Karpas-422 (cell line): ENCODE measurements around the gene OPN1LW. TPM values are rescaled to one million over a fixed set of nuclear protein-coding genes. Genes with fewer than 3 reads are reported as not detected.
"Not testable (repeated sequence)": the region's sequence is repeated elsewhere in the genome, so short reads cannot be mapped to it uniquely, and the experiment has no call there.

Source experiments
- DNase-seq: peaks from one replicate; pipeline ENCODE4 v3.0.0-alpha.2; 2015
- H2AFZ ChIP-seq: fragments of 200-600 bp; sonication (generic); 2 replicates; pipeline ENCODE4 v1.6.1; 2014; ENCODE audit warnings: antibody characterized with exemption, low read length, mixed read lengths
- H3K27ac ChIP-seq: fragments of 200-600 bp; sonication (generic); 2 replicates; pipeline ENCODE4 v1.5.1; 2014; ENCODE audit warnings: mild to moderate bottlenecking, low read length, moderate library complexity
- H3K27me3 ChIP-seq: fragments of 200-600 bp; sonication (generic); 2 replicates; pipeline ENCODE4 v1.6.1; 2014; ENCODE audit warnings: low read length, mixed read lengths
- H3K36me3 ChIP-seq: fragments of 200-600 bp; sonication (generic); 2 replicates; pipeline ENCODE4 v1.6.1; 2014; ENCODE audit warnings: low read length, mixed read lengths; ENCODE audit not compliant: insufficient read depth
- H3K4me1 ChIP-seq: fragments of 200-600 bp; sonication (generic); 2 replicates; pipeline ENCODE4 v1.6.1; 2014; ENCODE audit warnings: mild to moderate bottlenecking, low read length, mixed read lengths
- H3K4me2 ChIP-seq: fragments of 200-600 bp; sonication (generic); 2 replicates; pipeline ENCODE4 v1.6.1; 2014; ENCODE audit warnings: low read length, low read depth, mild to moderate bottlenecking; ENCODE audit not compliant: poor library complexity, severe bottlenecking
- H3K4me3 ChIP-seq: fragments of 200-600 bp; sonication (generic); 2 replicates; pipeline ENCODE4 v1.5.1; 2014; ENCODE audit warnings: mild to moderate bottlenecking, antibody characterized with exemption, low read length, mixed read lengths
- H3K79me2 ChIP-seq: fragments of 200-600 bp; sonication (generic); 2 replicates; pipeline ENCODE4 v1.6.1; 2014; ENCODE audit warnings: mild to moderate bottlenecking, low read length, mixed read lengths
- H3K9ac ChIP-seq: fragments of 200-600 bp; sonication (generic); 2 replicates; pipeline ENCODE4 v1.6.0; 2014; ENCODE audit warnings: low read length
- H3K9me2 ChIP-seq: fragments of 200-600 bp; sonication (generic), shearing (Covaris generic); replicated peaks from 2 replicates; pipeline ENCODE4 v1.6.0; 2014; ENCODE audit warnings: mild to moderate bottlenecking, low read length, moderate library complexity; ENCODE audit not compliant: insufficient read depth
- H3K9me3 ChIP-seq: fragments of 300-700, 200-600 bp; sonication (generic); 2 replicates; pipeline ENCODE4 v1.6.1; 2014; ENCODE audit warnings: low read length, mixed read lengths
- H4K20me1 ChIP-seq: fragments of 200-600 bp; sonication (generic); 2 replicates; pipeline ENCODE4 v1.6.1; 2014; ENCODE audit warnings: mild to moderate bottlenecking, antibody characterized with exemption, low read length, low read depth; ENCODE audit not compliant: insufficient read depth
- total RNA-seq: library from RNA; depleted of rRNA; stranded (reverse); fragments of >200 nt; shearing (Covaris generic); gene quantifications from 2 replicates; pipeline ENCODE4 v1.2.3, GENCODE V29; 2014; ENCODE audit warnings: low replicate concordance

OPN1LW gene
- total RNA-seq, 1 experiment from 2014 or later: not detected

DNA sequence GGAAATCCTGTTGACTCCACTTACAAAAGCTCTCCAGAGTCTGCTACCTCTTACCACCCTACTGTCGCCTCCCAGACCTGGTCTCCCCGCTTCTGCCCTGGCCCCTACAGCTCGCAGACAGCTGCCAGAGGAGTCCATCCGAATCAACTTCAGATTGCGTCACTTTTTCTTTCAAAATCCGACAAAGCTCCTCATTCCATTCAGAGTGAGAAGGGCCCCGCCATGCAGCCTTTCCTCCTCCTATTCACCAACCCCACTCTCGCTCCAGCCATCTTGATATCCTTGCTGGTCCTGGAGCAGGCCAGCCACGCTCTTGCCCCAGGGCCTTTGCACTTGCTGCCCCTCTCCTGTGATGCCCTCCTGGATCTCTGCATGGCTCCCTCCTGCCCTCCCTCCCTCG lies 5.2 kb upstream of the OPN1LW start:
- no peak overlapping the region for H3K4me3 ChIP-seq
- no peak overlapping the region for H2AFZ ChIP-seq
- no peak for DNase-seq
- no peak overlapping the region for H3K27ac ChIP-seq
- H3K36me3 ChIP-seq: no peaks in the 10 kb centered on the region
- H3K4me2 ChIP-seq: no peak overlapping the region
- H3K4me1 ChIP-seq: no peaks in the 10 kb centered on the region
- H3K9me2 ChIP-seq: no peaks in the 10 kb centered on the region
- H3K9ac ChIP-seq: no peak overlapping the region
- peaks cover 4% of the 10 kb centered on the region; the same call in 1 of the 2 replicates for H3K27me3 ChIP-seq
- no peaks in the 10 kb centered on the region for H4K20me1 ChIP-seq
- H3K9me3 ChIP-seq: no peaks in the 10 kb centered on the region
- H3K79me2 ChIP-seq: no peaks in the 10 kb centered on the region

DNA sequence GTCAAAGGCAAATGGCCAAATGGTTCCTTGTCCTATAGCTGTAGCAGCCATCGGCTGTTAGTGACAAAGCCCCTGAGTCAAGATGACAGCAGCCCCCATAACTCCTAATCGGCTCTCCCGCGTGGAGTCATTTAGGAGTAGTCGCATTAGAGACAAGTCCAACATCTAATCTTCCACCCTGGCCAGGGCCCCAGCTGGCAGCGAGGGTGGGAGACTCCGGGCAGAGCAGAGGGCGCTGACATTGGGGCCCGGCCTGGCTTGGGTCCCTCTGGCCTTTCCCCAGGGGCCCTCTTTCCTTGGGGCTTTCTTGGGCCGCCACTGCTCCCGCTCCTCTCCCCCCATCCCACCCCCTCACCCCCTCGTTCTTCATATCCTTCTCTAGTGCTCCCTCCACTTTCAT lies 3.8 kb upstream of the OPN1LW start:
- Histone ChIP-seq H3K79me2 (no peaks in the 10 kb centered on the region), H3K4me3 (no peak overlapping the region), H3K36me3 (no peaks in the 10 kb centered on the region), H3K9me2 (no peaks in the 10 kb centered on the region), H3K9ac (no peak overlapping the region), H3K4me2 (no peak overlapping the region), H3K27me3 (peaks cover 4% of the 10 kb centered on the region; the same call in 1 of the 2 replicates), H3K4me1 (no peaks in the 10 kb centered on the region), H4K20me1 (no peaks in the 10 kb centered on the region), H3K9me3 (no peaks in the 10 kb centered on the region), H3K27ac (no peak overlapping the region), H2AFZ (no peak overlapping the region)
- no peak for DNase-seq

DNA sequence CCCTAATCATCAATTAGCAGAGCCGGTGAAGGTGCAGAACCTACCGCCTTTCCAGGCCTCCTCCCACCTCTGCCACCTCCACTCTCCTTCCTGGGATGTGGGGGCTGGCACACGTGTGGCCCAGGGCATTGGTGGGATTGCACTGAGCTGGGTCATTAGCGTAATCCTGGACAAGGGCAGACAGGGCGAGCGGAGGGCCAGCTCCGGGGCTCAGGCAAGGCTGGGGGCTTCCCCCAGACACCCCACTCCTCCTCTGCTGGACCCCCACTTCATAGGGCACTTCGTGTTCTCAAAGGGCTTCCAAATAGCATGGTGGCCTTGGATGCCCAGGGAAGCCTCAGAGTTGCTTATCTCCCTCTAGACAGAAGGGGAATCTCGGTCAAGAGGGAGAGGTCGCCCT lies 3.3 kb upstream of the OPN1LW start:
- Histone ChIP-seq H3K4me2 (no peak overlapping the region), H2AFZ (no peak overlapping the region), H3K79me2 (no peaks in the 10 kb centered on the region), H3K4me3 (no peak overlapping the region), H3K27me3 (peaks cover 4% of the 10 kb centered on the region; the same call in 1 of the 2 replicates), H3K36me3 (no peaks in the 10 kb centered on the region), H3K9ac (no peak overlapping the region), H3K9me3 (no peaks in the 10 kb centered on the region), H3K27ac (no peak overlapping the region), H3K4me1 (no peaks in the 10 kb centered on the region), H4K20me1 (no peaks in the 10 kb centered on the region), H3K9me2 (no peaks in the 10 kb centered on the region)
- DNase-seq: no peak

DNA sequence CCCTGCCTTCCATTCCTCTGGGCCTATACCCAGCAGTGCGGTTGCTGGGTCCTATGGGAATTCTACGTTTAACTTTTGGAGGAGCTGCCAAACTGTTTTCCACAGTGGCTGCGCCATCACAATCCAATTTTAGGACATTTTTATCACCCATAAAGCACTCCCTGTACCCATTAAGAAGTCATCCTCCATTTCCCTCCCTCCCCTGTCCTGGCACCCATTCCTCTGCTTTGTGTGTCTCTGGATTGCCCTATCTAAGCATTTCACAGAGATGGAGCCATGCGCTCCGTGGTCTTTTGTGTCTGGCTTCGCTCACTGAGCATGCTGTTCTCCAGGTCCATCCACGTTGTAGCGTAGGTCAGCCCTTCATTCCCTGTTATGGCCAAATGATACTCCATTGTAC lies 1.7 kb upstream of the OPN1LW start:
- Histone ChIP-seq H2AFZ (no peak overlapping the region), H3K4me3 (no peak overlapping the region), H4K20me1 (no peaks in the 10 kb centered on the region), H3K9me3 (no peaks in the 10 kb centered on the region), H3K4me2 (no peak overlapping the region), H3K27ac (no peak overlapping the region), H3K36me3 (no peaks in the 10 kb centered on the region), H3K79me2 (no peaks in the 10 kb centered on the region), H3K9me2 (no peaks in the 10 kb centered on the region), H3K4me1 (no peaks in the 10 kb centered on the region), H3K9ac (no peak overlapping the region), H3K27me3 (no peaks in the 10 kb centered on the region)
- DNase-seq: no peak

DNA sequence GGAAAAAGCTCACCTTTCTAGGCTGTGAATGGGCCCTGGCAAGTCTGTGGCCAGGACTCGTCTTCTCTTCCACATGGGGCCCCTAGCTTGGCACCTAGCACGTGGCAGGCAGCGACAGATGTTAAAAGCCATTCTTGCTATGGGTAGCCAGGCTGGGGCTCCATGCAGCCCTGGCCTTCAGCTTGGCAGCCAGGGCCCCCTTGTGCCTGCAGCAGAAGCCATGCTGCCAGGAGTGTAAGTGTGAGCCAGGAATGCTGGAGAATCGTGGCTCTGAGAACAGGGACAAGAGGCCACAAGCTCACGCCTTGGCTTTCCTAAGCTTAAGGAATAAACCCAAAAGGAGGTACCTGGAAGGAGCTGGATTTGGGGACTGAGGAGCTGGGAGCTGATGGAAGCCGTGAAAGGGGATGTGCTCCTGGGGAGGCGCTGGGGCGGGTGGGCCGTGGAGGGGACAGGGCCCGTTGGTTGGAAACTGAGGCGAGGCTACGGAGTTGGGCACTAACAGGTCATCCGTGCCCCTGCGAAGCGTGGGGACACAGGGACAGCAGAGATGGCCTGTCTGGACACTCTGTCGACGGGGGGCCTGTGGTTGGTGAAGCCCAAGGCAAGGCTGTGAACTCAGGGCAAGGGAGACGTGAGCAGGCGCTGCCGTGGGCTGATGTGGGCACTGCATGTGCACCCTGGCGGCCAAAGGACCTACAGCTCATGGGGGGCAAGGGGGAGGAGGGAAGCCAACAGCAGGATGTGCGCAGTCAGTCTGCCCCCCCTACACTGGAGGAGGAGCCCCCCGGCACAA lies 895 bp upstream of the OPN1LW start:
- no peaks in the 10 kb centered on the region for H3K79me2 ChIP-seq
- no peak for DNase-seq
- H3K4me2 ChIP-seq: no peak overlapping the region
- no peak overlapping the region for H2AFZ ChIP-seq
- H3K9ac ChIP-seq: no peak overlapping the region
- no peaks in the 10 kb centered on the region for H3K36me3 ChIP-seq
- no peak overlapping the region for H3K27ac ChIP-seq
- no peaks in the 10 kb centered on the region for H3K4me1 ChIP-seq
- H3K27me3 ChIP-seq: no peaks in the 10 kb centered on the region
- no peak overlapping the region for H3K4me3 ChIP-seq
- no peaks in the 10 kb centered on the region for H3K9me2 ChIP-seq
- no peaks in the 10 kb centered on the region for H3K9me3 ChIP-seq
- no peaks in the 10 kb centered on the region for H4K20me1 ChIP-seq

DNA sequence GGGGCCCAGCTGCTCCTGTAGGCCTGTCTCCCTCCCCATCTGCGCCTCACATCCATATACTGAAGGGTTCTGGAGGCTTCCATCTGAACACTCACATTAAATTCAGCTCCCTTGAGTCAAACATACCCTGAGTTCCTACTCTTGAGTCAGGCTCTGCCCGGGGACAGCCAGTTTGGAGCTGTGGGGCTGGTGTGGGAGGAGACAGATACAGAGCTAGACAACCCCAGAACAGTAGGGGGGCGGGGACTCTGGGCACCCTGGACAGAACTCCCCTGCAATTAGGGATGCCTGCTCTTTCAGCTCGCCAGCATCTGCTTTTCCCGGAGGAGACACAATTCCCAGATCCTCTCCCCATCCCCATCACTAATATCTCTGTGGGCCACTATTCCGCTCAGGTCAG lies 7.0 kb downstream of the OPN1LW start:
- H4K20me1 ChIP-seq, H3K9me3 ChIP-seq, H3K27ac ChIP-seq, H3K4me3 ChIP-seq, DNase-seq, H3K27me3 ChIP-seq, H3K4me2 ChIP-seq, H2AFZ ChIP-seq, H3K4me1 ChIP-seq, H3K9me2 ChIP-seq, H3K36me3 ChIP-seq, H3K9ac ChIP-seq, H3K79me2 ChIP-seq: not testable (repeated sequence)

DNA sequence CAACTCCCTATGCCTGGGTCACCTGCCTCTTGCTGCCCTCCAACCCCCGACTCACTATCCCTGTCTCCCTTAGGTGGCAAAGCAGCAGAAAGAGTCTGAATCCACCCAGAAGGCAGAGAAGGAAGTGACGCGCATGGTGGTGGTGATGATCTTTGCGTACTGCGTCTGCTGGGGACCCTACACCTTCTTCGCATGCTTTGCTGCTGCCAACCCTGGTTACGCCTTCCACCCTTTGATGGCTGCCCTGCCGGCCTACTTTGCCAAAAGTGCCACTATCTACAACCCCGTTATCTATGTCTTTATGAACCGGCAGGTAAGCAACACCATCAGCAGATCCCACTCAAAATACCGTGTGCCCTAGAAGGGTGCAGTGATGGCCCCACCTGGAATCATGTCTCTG lies 12.2 kb downstream of the OPN1LW start:
- not testable (repeated sequence) for DNase-seq, H3K79me2 ChIP-seq, H3K9me2 ChIP-seq, H3K4me3 ChIP-seq, H3K9me3 ChIP-seq, H3K4me2 ChIP-seq, H3K36me3 ChIP-seq, H3K4me1 ChIP-seq, H3K27me3 ChIP-seq, H4K20me1 ChIP-seq, H3K27ac ChIP-seq, H2AFZ ChIP-seq, H3K9ac ChIP-seq

DNA sequence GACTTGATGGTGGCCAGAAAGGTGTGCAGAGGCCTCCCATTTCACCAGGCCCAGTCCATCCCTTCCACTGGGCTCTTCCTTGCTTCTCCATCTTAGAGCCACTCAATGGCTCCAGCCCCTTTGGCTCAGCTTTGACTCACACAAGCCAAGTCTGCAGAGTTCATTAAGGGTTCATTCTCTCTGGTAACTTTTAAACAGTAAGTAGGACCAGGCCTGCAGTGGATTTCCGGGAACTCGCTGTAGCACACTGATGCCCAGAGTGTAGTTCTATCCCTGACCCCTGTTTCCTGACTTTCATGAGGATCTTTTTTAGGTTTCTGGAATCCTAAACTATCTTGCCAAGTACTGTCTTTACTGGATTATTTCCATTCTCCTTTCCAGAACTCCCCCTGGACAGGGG lies 13.2 kb downstream of the OPN1LW start:
- not testable (repeated sequence) for H3K36me3 ChIP-seq

More for the DNA sequence above, 13.2 kb downstream of the OPN1LW start:
- not testable (repeated sequence) for H3K4me3 ChIP-seq, H3K79me2 ChIP-seq, H3K4me2 ChIP-seq, DNase-seq, H3K27ac ChIP-seq, H3K9me2 ChIP-seq, H3K27me3 ChIP-seq, H4K20me1 ChIP-seq, H3K9me3 ChIP-seq, H3K4me1 ChIP-seq, H2AFZ ChIP-seq, H3K9ac ChIP-seq
